ENCODE measurements around the gene TNS4.
"Not testable (repeated sequence)": the region's sequence is repeated elsewhere in the genome, so short reads cannot be mapped to it uniquely, and the experiment has no call there.

Gene TNS4

DNA sequence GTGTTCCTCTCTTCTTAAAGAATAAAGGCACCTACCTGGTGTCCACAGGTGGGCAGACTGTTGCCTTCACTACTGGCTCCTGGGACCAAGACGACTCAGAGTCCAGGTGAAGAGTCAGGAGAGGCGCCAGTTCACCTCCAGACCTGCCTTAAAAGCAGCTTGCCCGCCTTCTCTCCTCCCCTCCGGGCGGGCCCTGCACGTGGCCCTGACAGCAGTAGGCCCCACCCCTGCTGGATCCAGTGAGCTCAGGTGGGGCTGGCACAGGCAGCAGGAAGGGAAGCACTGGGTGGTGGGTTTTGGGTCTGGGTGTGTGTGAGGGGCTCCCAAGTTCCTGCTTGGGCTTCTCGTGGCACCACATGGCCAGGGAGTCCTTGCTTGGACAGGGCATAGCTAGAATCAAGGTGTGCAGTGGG, at the start of gene TNS4:
Gene TNS4 (minus strand): TSS at position 125 of the 413 bp plus-strand sequence. CDS start 5,198 bp downstream, outside the sequence.
- no peak for DNase-seq

- DNase-seq, result no peak
These were observed 49.2 kb upstream of the TNS4 start for GRCh38 chr17:40550608-40551007.

DNA sequence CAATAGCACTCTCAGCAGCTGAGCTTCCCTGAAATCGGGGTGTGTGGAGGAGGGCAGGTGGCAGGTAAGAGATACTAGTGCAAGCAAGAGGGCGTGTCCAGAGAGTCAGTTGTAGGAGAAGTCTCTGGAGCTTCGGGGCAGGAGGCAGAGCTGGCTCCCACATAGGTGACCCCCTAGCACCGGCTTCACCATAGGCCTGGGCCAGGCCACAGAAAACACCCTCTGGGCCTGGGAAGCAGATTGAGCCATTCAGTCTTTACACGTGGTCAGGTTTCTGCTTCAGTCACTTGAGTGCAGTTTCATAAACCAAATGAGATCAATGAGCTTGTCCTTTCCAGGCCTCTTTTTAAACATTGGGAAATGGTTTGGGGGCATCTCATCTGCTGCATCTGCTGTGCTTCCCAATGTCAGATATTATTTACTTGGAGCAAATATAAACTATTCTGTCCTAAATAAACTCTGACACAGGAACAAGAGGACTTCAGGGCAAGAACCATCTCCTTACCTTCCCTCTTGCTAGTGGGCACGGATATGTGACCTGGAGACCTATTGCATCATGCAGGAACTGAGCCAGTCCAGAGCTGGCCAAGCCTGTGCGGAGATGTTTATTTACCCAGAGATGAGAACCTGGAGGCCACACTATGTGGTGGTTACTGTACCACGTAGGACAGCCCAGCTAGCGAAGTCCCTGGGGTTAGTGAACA, 47.7 kb upstream of the TNS4 start:
- DNase-seq, result peak; percentile 79

DNA sequence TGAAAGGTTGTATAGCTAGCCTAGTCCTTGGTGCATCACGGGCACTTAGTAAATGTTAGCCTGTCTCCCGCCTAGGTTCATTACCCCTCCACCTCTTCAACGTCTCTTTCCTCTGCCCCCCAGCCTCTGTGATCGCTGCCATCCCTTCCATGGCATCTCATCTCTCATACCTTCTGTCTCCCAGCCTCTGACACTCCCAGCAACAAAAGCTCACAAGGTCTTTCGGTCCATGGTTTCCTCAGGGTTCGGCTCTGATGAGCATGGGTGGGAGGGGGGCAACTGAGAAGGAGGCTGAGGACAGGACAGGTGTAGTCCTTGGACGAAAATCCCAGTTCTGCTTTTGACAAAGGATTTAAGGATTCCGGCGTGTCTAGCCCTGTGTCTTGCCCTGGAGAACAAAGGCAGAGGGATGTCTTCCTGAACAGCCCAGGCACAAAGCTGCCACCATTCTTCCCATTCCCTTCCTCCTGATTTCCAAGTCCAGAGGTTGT, 47.1 kb upstream of the TNS4 start:
- no peak for DNase-seq

- no peak for DNase-seq
These were observed 46.5 kb upstream of the TNS4 start for GRCh38 chr17:40547785-40548478.

GRCh38 chr17:40547079-40547784, 45.8 kb upstream of the TNS4 start:
- DNase-seq, result peak; percentile 87

GRCh38 chr17:40546497-40546896, 45.1 kb upstream of the TNS4 start:
- not testable (repeated sequence) for DNase-seq

GRCh38 chr17:40545660-40546059, 44.2 kb upstream of the TNS4 start:
- no peak for DNase-seq

DNA sequence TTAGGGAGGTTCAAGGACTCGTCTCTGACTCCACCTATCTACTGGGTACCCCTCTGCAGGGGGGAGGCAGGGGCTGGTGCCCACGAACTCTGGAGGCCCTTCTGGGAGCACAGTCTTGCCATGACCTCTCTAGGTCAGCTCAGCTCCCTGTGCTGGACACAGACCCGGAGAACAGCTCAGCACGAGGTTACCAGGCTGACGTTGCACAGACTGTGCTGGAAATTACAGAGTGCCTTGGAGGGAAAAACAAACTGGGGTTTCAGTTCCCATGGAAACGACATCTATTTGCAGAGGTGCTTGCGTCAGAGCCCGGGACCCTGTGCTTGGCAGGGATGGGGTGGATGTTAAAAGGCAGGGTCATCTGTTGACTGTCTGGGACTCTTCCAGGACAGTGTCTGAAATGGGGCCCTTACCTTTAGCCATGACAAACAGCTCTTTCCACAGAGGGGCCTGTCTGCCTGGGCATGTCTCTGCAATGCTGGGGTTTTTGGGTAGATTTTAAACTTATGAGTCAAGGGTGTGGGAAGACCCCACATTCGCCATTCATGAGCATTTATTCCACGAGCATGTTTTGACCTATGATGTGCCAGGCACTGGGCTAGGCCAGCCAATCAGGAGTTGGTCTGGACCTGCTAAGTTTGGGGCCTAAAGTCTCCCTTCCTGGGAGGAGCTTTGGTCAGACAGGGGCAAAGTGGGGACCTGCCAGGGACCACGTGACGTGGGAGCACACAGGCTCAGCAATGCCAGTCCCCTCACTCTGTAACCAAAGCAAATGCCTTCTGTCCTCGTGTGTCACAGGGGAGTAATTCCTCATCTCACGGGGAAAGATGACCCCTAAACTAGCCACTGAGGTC, 41.4 kb upstream of the TNS4 start:
- DNase-seq, result no peak

GRCh38 chr17:40541873-40542557, 40.6 kb upstream of the TNS4 start:
- no peak for DNase-seq

GRCh38 chr17:40541060-40541872, 39.8 kb upstream of the TNS4 start:
- no peak for DNase-seq

DNA sequence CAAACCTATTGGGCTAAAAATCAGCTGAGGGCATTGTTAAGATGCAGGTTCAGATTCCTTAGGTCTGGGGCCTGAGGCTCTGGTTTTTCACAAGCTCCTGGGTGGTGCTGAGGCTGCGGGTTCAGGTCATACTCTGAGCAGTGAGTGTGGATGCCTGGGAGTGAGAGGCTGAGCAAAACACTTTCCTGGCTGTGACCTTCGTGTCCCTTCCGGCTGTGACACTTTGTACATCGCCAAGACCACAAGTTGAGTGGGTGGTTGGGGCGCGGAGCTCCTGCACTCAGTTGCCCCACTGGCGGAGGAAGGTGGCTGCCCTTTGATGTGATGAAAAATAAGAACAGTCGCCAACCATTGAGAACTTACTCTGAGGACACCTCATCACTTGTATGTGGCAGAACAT, 39.0 kb upstream of the TNS4 start:
- no peak for DNase-seq

- no peak for DNase-seq
These were observed 38.4 kb upstream of the TNS4 start for GRCh38 chr17:40539711-40540411.

- DNase-seq, result no peak
These were observed 37.7 kb upstream of the TNS4 start for GRCh38 chr17:40538936-40539705.

DNA sequence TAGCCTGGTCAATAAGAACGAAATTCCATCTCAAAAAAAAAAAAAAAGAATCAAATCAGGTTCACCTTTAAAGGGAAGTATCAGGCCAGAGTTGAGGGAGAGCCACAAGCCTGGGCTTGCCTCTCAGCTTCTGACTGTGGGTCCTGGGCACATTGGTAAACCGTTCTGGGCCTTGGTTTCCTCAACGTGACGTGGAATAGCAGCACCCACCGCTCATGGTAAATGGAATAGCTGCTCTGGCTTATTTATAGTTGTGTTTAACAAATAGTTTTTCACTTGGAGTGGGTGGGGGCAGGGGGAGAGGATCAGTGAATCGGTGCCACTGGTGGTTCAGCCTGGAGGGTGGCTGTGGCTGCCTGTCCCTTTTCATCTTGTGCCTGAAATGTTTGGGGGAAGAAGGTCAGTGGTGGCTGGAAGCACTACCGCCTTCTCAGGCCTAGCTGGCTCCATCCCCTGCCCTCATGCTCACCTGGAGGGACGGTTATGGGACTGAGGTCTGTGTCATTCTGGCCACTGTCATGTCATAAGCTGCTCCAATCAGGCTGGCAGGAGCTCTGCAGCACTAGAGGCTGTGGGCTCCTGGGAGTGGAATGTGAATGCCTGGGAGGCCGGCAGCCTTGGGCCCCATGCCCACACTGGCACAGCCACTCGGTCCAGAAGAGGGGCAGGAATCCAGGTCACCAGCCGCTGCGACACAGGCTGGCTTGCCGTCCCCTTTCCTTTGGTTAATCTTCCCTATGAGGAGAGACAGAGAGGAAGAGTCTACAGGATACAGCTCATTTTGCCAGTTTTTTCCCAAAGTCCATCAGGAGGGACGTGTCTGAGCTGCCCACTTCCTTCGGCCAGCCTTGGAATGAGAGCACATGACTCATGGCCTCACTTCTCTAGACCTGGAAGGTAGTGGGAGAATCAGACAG, 36.9 kb upstream of the TNS4 start:
- no peak for DNase-seq

DNA sequence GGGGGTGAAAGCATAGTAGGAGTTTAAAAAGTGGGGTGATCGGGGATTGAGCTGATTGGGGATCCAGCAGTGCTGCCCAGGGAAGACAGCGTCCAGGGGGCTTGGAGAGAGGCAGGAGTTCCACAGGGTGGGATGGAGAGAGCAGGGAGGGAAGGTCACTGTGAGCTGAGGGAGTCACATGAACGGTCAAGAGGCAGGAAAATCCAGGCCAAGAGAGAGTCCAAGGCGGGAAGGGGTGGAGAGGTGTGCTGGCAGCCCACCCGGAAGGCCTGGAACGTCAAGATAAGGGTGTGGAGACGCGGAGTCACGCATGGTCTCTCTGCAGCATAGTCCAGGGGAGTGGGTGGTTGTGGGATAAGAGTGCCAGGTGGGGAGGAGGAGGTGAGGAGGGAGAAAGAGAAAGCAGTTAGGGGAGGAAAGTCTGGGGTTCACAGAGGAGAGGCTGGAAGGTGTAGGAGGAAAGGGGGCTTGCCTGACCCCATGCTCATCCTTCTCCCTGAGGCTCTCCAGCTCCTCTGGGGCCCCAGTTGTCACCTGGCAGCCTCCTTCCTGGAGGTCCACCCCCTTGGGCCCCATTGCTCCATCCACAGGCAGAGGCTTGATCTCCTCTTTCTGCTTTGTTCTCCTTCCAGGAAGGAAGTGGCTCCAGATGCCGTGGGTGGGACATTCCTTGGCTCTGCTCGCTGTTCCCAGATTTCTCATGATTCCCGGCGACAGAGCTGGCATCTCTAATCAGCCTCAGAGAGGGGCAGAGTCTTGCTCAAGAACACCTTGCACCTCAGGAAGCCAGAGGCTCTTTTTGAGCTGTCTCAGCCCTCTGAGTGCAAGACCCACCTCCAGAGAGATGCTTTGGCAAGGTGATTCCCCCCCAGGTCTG, 35.1 kb upstream of the TNS4 start:
- DNase-seq, result no peak

DNA sequence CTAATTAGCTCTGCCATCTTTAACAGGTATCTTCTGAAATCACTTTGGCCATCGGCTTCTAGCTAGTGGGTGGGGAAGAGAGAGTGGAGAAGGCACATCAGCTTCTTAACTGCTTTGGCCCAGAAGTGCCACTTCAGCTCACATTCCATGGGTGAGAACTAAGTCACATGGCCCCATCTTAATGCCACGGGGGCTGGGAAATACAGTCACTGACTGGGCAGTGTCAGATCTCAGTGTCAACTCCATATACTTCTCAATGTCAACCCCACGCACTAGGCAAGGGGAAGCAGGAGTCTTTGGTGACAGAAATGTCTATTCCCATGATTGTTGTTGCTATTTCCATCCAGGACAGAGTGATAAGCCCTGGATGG, 34.5 kb upstream of the TNS4 start:
- peak; percentile 28 for DNase-seq

GRCh38 chr17:40535438-40535837, 34.0 kb upstream of the TNS4 start:
- DNase-seq, result no peak

All from NCI-H187 treated with DMSO at 0.1 percent for 48 hours (cell line).